CD4-positive, alpha-beta T cell (primary cell): ENCODE results near the gene FOXA1. TPM values are rescaled to one million over a fixed set of nuclear protein-coding genes. Genes with fewer than 3 reads are reported as not detected.

Experiments used
- ATAC-seq: fragments of 200-7000 bp; cut with Tn5 transposase; one replicate; pipeline ENCODE4 v1.10.0; 2022; ENCODE audit warnings: mild to moderate bottlenecking; ENCODE audit not compliant: poor library complexity
- CTCF ChIA-PET: fragments of 350-600 bp; sonication (Branson Sonifier 250); formaldehyde crosslinking; loops from one replicate; lab custom pipeline; 2021; ENCODE audit warnings: antibody characterized with exemption, inconsistent platforms; lab: Charles Lee
- POLR2A ChIA-PET: fragments of 350-600 bp; sonication (Branson Sonifier 250); formaldehyde crosslinking; loops from one replicate; lab custom pipeline; 2021; ENCODE audit warnings: antibody characterized with exemption, inconsistent platforms; lab: Charles Lee
- DNase-seq, 14 experiments: peaks; one replicate each; pipeline ENCODE4 v3.0.0-alpha.2; 2013 to 2020; ENCODE audit warnings: mixed read lengths in 2 of 14
- H3K27ac ChIP-seq, 2 donors: one replicate each; pipeline versions ENCODE4 v1.5.1 to v1.7.0; 2013; ENCODE audit warnings: low read length in 2 of 2, low read depth in 1 of 2, mild to moderate bottlenecking in 1 of 2
- H3K27me3 ChIP-seq, 2 experiments: 1 replicate in 1 of 2; 2 replicates in 1 of 2; pipeline versions ENCODE4 v1.6.1 to v1.7.0; 2013; ENCODE audit warnings: low read length in 2 of 2, control low read depth in 1 of 2, mild to moderate bottlenecking in 1 of 2, moderate library complexity in 1 of 2; ENCODE audit not compliant: insufficient read depth in 2 of 2, control insufficient read depth in 1 of 2
- H3K36me3 ChIP-seq: one replicate; pipeline ENCODE4 v1.6.1; 2013; ENCODE audit warnings: low read length, control low read depth; ENCODE audit not compliant: insufficient read depth
- H3K4me1 ChIP-seq: one replicate; pipeline ENCODE4 v1.6.1; 2013; ENCODE audit warnings: low read length, control low read depth; ENCODE audit not compliant: insufficient read depth
- H3K4me3 ChIP-seq: one replicate; pipeline ENCODE4 v1.5.1; 2013; ENCODE audit warnings: mild to moderate bottlenecking, low read length, moderate library complexity
- H3K9me3 ChIP-seq, 2 experiments: 1 replicate in 1 of 2; 2 replicates in 1 of 2; pipeline versions ENCODE4 v1.6.1 to v1.7.0; 2013; ENCODE audit warnings: low read length in 2 of 2, mild to moderate bottlenecking in 2 of 2, control low read depth in 1 of 2, moderate library complexity in 1 of 2; ENCODE audit not compliant: control insufficient read depth in 1 of 2, insufficient read depth in 1 of 2
- H3K27ac Mint-ChIP-seq: one replicate; pipeline ENCODE4 v1.8.0; 2020; ENCODE audit warnings: mixed read lengths
- H3K27me3 Mint-ChIP-seq: one replicate; pipeline ENCODE4 v1.8.0; 2021; ENCODE audit warnings: mixed read lengths
- H3K36me3 Mint-ChIP-seq: one replicate; pipeline ENCODE4 v1.8.0; 2021; ENCODE audit warnings: low read depth, mixed read lengths
- H3K4me1 Mint-ChIP-seq: one replicate; pipeline ENCODE4 v1.8.0; 2021; ENCODE audit warnings: low read depth, mixed read lengths
- H3K4me3 Mint-ChIP-seq: one replicate; pipeline ENCODE4 v1.8.0; 2020; ENCODE audit warnings: mild to moderate bottlenecking, mixed read lengths
- H3K9me3 Mint-ChIP-seq: one replicate; pipeline ENCODE4 v1.8.0; 2020; ENCODE audit warnings: mixed read lengths
- CTCF ChIP-seq: fragments of 200-600 bp; IDR thresholded peaks from one replicate; pipeline ENCODE4 v1.8.0; 2022; ENCODE audit warnings: antibody characterized with exemption, mild to moderate bottlenecking
- intact Hi-C, 2 experiments: fragments of 100-400 bp; cut with DNase I in 1 of 2; cut with micrococcal nuclease in 1 of 2; formaldehyde crosslinking; loops; one replicate each; pipeline versions ENCODE4 v1.15.1 to v1.9.0; 2023 to 2025; cut with DNase I, micrococcal nuclease
- total RNA-seq, 174 experiments: library from RNA in 2 of 174; stranded (reverse) in 2 of 174; gene quantifications; one replicate each; pipeline ENCODE4 v1.2.3 and lab custom pipeline; 2021 to 2026

Gene FOXA1
- total RNA-seq, 2 experiments from 2014 or later, result not detected

- TF ChIP-seq CTCF, result no peak
- intact Hi-C loops, result no loop called here
- Histone ChIP-seq H3K27ac (no peak overlapping the region), H3K4me1 (no peaks in the 10 kb centered on the region), H3K27me3 (no peaks in the 10 kb centered on the region), H3K36me3 (no peaks in the 10 kb centered on the region), H3K9me3 (no peaks in the 10 kb centered on the region), H3K4me3 (no peak overlapping the region)
- no peak overlapping the region for H3K4me3 Mint-ChIP-seq
- H3K4me1 Mint-ChIP-seq, result no peaks in the 10 kb centered on the region
- H3K9me3 Mint-ChIP-seq, result peaks cover 3% of the 10 kb centered on the region
- no peaks in the 10 kb centered on the region for H3K27me3 Mint-ChIP-seq
- ChIA-PET POLR2A (no interaction called here), CTCF (no interaction called here)
- ATAC-seq, result no peak
- H3K36me3 Mint-ChIP-seq, result no peaks in the 10 kb centered on the region
- no peak overlapping the region for H3K27ac Mint-ChIP-seq
- no peak for DNase-seq
These were observed 55.1 kb downstream of the FOXA1 start for GRCh38 chr14:37539992-37540391.

Other genes starting within 250 kb of the FOXA1 start
- gene TTC6, start 380 bp upstream of the FOXA1 start, total RNA-seq, result not detected